ENCODE results near the gene MMRN2.
"Not testable (repeated sequence)": the region's sequence is repeated elsewhere in the genome, so short reads cannot be mapped to it uniquely, and the experiment has no call there.

MMRN2 gene

DNA sequence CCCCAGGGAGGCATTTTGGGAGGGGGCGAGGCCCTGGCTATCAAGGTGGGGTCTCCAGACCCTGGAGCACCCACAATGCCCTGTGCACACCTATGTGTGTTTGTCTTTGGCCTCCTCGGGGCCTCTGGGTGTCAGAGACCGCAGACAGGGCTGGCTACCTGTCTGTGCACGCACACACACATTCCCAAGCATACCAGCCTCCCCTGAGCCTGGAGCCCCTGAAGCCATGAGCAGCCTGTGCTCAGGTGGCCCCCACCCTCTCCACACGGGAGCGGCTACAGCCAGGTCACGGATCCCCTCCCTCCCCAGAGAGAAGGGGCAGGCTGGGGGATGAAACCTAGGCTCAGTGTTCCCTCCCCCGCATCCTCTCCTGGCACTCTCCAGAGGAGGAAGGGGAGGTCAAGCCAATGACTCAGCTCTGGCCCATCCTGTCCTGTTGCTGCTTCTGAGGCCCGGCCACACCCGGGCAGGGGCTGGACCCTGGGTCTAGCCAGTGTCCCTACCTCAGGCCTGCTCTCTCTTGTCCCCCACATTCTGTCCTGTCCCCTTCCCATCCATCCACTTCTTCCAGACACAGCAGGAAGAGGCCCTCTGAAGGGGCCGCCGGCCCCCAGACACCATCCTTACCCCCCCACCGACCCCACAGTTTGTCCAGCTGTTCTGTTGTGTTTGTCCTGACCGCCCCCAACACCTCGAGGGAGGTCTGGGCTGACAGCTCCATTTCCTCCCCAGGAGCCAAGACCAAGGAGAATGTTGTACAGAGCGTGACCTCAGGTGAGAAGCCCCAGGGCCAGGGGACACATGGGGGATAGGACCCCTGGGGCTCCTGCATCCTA is 1.7 kb upstream of the MMRN2 start:
- FAIRE-seq (no peak), DNase-seq (ENCODE audit: insufficient read length) (no peak)
- TF ChIP-seq TAF1 (IDR thresholded peaks at IDR 0.05; ENCODE audit: borderline replicate concordance, low read depth, low read length) = no peak
- TF ChIP-seq POLR2A (IDR thresholded peaks at IDR 0.05; ENCODE audit: low read depth, low read length) = no peak
- TF ChIP-seq POLR2AphosphoS5 (IDR thresholded peaks at IDR 0.05; ENCODE audit: low read depth, low read length) = no peak

DNA sequence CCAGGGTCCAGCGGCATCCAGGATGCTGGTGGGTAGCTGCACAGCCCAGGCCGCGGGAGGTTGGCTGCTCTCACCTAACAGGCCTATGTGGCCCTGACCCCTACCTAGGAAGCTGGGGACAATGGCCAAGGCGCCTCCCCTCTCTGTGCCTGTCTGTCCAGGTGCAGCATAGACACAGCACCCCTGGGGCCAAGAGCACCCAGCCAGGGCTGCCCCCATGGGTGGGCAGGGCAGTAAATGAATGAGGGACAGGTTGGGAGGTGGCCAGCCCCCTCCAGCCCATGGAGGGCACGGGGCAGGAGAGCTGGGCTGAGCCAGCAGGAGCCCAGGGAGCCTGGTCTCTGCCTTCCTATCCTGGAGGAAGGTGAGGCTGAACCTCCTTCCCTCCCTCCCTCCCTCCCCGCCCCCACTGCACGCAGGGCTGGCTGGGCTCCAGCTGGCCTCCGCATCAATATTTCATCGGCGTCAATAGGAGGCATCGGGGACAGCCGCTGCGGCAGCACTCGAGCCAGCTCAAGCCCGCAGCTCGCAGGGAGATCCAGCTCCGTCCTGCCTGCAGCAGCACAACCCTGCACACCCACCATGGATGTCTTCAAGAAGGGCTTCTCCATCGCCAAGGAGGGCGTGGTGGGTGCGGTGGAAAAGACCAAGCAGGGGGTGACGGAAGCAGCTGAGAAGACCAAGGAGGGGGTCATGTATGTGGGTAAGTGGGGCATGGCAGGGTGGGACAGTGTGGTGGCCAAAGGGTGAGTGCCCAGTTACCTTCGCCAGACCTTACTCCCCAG is 893 bp upstream of the MMRN2 start, which contains the start of gene SNCG:
SNCG (plus strand) TSS at position 484 of the 785 bp plus-strand sequence; CDS start at position 583, 99 bp downstream.
- no peak for TF ChIP-seq POLR2AphosphoS5 (IDR thresholded peaks at IDR 0.05; ENCODE audit: low read depth, low read length)
- TF ChIP-seq POLR2A (IDR thresholded peaks at IDR 0.05; ENCODE audit: low read depth, low read length) = no peak
- no peak for TF ChIP-seq TAF1 (IDR thresholded peaks at IDR 0.05; ENCODE audit: borderline replicate concordance, low read depth, low read length)
- DNase-seq (ENCODE audit: insufficient read length) (no peak), FAIRE-seq (no peak)

DNA sequence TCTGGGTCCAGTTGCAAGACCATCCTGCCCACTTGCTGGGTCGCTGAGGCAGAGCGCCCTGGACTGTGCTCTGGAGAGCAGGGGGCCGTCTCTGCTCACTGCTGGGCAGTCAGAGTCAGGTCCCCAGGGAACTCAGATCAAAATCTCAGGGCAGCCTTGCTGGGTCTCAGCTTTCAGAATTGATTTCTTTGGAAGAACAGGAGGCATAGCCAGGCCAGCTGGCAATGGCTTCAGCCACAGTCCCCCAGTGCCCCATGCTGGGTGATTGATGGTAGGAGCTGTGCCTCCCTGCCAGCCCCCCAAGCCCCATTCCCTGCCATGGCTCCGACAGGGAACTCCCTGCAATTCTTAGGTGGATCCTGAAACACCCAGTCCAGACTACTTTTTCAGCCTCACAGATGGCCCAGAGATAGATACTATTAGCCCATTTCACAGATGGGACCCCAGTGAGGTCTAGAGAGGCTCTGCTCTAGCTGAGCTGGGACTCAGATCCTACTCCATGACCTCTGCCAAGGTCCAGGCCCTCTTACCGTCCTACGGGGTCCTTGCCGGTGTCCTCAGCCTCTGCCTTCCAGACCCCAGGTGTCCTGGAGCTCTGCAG is 467 bp downstream of the MMRN2 start:
- FAIRE-seq (no peak), DNase-seq (ENCODE audit: insufficient read length) (no peak)
- TF ChIP-seq POLR2A (IDR thresholded peaks at IDR 0.05; ENCODE audit: low read depth, low read length) (no peak), TAF1 (IDR thresholded peaks at IDR 0.05; ENCODE audit: borderline replicate concordance, low read depth, low read length) (no peak), POLR2AphosphoS5 (IDR thresholded peaks at IDR 0.05; ENCODE audit: low read depth, low read length) (no peak)

DNA sequence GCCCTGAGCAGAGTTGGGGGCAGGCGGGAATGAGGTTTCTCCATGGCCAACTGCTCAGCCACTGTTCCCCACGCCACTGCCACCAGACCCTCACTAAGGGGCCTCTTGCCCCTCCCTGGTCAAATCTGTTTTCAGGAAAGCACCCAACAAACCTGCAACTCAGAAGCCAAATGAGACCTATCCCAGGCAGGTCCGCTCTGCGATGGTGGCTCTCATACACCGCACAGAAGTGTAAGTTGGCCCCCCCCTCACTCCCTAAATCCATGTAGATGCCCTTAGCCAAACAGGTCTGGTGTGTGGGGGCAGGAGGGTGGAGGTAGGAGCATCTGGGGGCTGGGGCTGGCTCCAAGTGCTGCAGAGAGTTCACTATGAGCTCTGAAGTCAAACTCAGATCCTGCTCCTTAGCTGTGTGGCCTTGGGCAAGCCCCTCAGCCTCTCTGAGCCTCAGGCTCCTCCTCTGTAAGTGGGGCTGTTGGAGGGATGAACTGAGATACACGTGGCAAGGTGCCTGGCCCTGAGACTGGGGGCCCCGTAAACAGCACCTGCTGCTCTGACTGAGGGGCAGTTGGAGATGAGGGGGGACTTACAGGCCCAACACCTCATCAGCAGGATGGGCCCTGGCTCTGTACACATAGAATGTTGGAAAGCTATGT is 1.1 kb downstream of the MMRN2 start:
- TF ChIP-seq POLR2AphosphoS5 (IDR thresholded peaks at IDR 0.05; ENCODE audit: low read depth, low read length) = no peak
- no peak for TF ChIP-seq TAF1 (IDR thresholded peaks at IDR 0.05; ENCODE audit: borderline replicate concordance, low read depth, low read length)
- TF ChIP-seq POLR2A (IDR thresholded peaks at IDR 0.05; ENCODE audit: low read depth, low read length) = no peak
- no peak for FAIRE-seq
- DNase-seq (ENCODE audit: insufficient read length) = no peak

DNA sequence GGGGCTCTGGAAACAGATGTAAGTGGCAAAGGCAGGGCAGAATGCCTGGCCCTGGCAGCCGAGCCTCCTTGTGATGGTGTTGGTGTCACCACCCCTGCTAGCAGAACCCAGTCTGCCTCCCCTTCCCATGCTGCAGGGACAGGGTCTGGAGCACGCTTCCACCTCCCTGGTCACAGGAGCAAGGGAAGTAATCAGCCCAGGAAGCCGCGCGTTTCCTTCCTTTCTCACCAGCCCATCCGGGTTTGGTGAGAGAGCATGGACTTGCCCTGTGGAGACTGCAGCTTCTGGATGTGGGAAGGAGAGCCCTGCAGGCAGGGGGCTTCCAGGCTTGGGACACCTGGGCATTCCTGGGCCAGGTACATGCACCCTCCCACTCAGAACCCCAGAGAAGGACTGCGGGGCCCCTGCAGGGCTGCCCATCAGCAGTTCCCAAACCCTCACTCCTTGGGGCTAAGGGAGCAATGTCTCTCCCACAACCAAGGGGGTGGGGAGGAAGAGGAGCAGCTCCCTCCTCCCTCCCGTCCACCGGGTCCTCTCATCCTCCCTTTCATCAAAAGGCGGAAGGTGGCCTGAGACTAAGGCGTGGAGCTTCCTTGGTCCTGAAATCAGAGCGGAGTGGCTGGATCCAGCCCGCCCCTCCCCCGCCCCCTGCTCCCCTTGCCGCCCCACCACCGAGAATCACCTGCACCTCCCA is 1.8 kb downstream of the MMRN2 start:
- FAIRE-seq = no peak
- DNase-seq (ENCODE audit: insufficient read length) = no peak
- no peak for TF ChIP-seq POLR2AphosphoS5 (IDR thresholded peaks at IDR 0.05; ENCODE audit: low read depth, low read length)
- TF ChIP-seq TAF1 (IDR thresholded peaks at IDR 0.05; ENCODE audit: borderline replicate concordance, low read depth, low read length) = no peak
- TF ChIP-seq POLR2A (IDR thresholded peaks at IDR 0.05; ENCODE audit: low read depth, low read length) = no peak

DNA sequence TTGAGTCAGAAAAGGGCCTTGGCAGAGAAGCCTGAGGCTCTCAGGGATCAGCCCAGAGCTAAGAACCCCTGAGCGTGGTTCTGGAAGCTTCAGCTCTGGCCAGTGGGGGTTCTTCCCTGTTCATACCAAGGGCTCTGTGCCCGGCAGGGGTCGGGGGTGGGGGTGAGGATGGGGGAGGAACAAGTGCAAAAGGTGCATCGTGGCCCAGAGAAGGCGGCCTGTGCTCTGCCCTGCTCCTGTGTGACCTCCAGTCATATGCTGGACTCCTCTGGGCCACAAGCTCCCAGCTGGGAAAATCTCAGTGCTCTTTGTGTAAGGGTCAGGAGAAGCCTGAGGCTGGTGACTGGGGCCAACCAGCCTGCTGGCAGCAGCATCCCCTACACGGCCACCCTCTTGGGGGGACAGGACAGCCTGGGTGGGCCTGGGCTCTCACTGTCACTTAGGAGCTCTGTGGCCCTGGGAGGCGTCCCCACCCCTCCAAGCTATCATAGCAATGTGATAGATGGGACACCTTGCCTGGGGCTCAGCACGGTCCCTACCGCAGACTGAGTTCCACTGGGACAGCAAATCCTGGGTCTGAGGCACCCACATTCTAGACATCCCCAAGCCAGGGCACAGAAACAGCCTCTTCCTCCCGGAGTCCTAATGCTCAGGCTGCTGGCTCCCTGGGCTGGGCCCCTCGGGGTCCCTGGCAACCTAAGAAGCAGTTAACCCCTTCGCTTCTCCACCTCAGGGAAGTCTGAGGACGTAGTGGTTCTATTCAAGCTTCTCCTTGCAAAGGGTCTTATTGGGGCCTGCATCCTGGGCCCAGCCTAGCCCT is 2.5 kb downstream of the MMRN2 start:
- FAIRE-seq = no peak
- DNase-seq (ENCODE audit: insufficient read length) = no peak
- no peak for TF ChIP-seq POLR2A (IDR thresholded peaks at IDR 0.05; ENCODE audit: low read depth, low read length)
- no peak for TF ChIP-seq TAF1 (IDR thresholded peaks at IDR 0.05; ENCODE audit: borderline replicate concordance, low read depth, low read length)
- TF ChIP-seq POLR2AphosphoS5 (IDR thresholded peaks at IDR 0.05; ENCODE audit: low read depth, low read length) = no peak

DNA sequence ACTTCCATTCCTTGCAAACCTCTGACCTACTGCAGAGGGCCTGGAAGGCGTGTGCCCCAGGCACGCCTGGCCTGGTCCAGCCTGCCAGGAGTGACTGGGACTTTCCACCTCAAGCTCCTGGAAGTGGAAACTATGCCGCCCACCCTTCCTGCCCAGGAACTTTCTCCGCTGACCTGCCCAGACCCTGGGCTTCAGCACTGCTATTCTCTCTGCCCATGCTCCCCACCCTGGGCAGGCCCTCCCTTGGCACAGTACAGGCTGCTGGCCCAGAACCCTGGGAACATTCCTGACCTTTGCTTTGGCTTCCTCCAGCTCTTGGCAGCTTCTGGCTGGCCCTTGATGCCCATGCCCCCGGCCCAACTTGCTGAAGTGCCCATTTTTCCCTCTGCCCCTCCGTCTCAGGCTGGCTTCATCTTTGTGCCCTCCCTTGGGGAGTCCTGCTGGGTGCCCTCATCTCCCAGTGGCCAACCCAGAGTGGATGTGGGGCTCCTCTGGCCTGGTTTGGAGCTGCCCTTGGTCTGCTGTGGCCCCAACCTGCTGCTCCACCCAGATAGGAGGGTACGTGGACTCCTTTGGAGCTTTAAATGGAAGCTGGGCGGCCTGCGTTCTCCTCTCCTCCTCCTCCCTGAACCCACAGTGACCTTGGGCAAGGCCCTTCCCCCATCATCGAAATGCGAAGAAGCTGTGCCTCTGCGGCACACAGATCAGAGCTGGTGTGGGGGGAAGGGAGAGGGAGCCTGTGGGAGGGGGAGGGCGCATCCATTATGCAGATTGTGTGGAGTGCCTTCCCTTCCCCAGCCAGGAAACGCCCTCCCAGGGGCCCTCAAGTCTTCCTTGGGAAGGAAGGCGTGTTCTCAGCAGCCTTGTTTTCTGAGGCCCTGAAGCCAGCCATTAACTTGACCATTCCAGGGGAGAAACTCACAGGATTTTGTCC is 3.4 kb downstream of the MMRN2 start:
- FAIRE-seq (no peak), DNase-seq (ENCODE audit: insufficient read length) (no peak)
- TF ChIP-seq TAF1 (IDR thresholded peaks at IDR 0.05; ENCODE audit: borderline replicate concordance, low read depth, low read length) (no peak), POLR2A (IDR thresholded peaks at IDR 0.05; ENCODE audit: low read depth, low read length) (no peak), POLR2AphosphoS5 (IDR thresholded peaks at IDR 0.05; ENCODE audit: low read depth, low read length) (no peak)

DNA sequence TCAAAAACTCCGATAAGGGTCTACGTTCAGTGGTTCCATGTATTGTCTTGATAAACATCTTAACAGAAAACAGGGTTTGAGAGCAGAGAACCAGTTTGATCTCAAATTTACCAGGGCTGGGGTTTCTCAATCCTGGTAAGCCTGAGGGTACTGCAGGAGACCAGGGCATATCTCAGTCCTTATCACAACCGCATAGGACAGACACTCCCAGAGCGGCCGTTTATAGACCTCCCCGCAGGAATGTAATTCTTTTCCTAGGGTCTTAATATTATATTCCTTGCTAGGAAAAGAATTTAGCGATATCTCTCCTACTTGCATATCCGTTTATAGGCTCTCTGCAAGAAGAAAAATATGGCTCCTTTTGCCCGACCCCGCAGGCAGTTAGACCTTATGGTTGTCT is 4.7 kb downstream of the MMRN2 start:
- not testable (repeated sequence) for DNase-seq (ENCODE audit: insufficient read length); FAIRE-seq

DNA sequence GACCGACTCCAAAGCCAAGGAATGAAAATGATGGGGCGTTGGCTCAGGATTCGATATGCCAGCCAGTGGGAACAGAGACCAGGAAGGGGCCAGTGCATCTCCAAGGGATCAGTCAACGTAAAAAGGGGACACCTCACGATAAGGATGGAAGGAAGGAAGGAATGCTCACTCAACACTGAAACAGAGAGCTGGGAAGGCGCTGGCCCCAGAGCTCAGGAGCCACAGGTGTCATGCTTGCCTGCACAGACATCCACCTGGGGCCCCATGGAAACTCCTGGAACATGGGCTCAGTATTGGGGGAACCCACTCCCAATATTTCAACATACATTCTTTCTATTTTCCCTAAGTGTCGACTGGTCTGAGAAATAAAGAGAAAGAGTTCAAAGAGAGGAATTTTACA is 5.3 kb downstream of the MMRN2 start:
- no peak for FAIRE-seq
- TF ChIP-seq TAF1 (IDR thresholded peaks at IDR 0.05; ENCODE audit: borderline replicate concordance, low read depth, low read length) (no peak), POLR2AphosphoS5 (IDR thresholded peaks at IDR 0.05; ENCODE audit: low read depth, low read length) (no peak), POLR2A (IDR thresholded peaks at IDR 0.05; ENCODE audit: low read depth, low read length) (no peak)
- DNase-seq (ENCODE audit: insufficient read length) = no peak
